22Rv1 (cell line): ENCODE measurements around the gene PC.

Experiments used
- CTCF ChIP-seq: fragments of 450-650 bp; IDR thresholded peaks from 2 replicates; pipeline ENCODE4 v1.5.1; 2017; ENCODE audit warnings: mild to moderate bottlenecking
- ZFX ChIP-seq: fragments of 450-650 bp; IDR thresholded peaks from 2 replicates; pipeline ENCODE4 v1.6.1; 2017; ENCODE audit warnings: antibody characterized with exemption, borderline replicate concordance

DNA sequence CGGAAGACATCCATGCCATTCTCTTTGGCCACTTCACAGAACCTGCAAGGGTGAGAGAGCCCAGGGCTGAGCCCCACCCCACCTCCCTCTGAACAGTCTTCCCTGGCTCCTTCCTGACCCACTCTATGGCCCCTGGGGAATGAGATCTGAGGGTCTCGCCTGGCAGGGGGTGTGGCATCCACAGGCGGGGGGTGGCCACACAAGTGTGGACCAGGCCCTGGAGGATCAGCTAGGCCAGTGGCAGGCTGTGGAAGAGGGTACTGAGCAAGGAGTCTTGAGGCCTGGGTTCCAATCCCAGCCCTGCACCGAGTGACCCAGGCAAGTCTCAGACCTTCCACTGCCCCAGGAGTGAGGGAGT is 107.0 kb downstream of the PC start:
- no peak for TF ChIP-seq CTCF
- TF ChIP-seq ZFX = no peak
